Ovary (tissue), 9 donors: ENCODE data around the gene SLC12A3. TPM values are rescaled to one million over a fixed set of nuclear protein-coding genes. Genes with fewer than 3 reads are reported as not detected.
"Not testable (repeated sequence)": the region's sequence is repeated elsewhere in the genome, so short reads cannot be mapped to it uniquely, and the experiment has no call there.

Experiments
- DNase-seq, 5 donors: peaks; one replicate each; pipeline ENCODE4 v3.0.0-alpha.2; 2019 to 2020
- H3K27ac ChIP-seq, 2 donors: fragments of 200-600 bp; one replicate each; pipeline versions ENCODE4 v1.5.1 to v1.8.0; 2019 to 2022
- H3K27me3 ChIP-seq: fragments of 200-600 bp; one replicate; pipeline ENCODE4 v1.8.0; 2022
- H3K36me3 ChIP-seq: fragments of 200-600 bp; sonication (generic); one replicate; pipeline ENCODE4 v1.5.1; 2019
- H3K4me1 ChIP-seq: one replicate; pipeline ENCODE4 v1.8.1; 2013; ENCODE audit warnings: mild to moderate bottlenecking, moderate library complexity; ENCODE audit not compliant: insufficient read depth
- H3K4me3 ChIP-seq: fragments of 200-600 bp; sonication (generic); one replicate; pipeline ENCODE4 v1.5.1; 2017
- H3K9me3 ChIP-seq, 2 donors: fragments of 200-600 bp in 1 of 2; sonication (generic) in 1 of 2; one replicate each; pipeline versions ENCODE4 v1.5.1 to v1.8.1; 2013 to 2019; ENCODE audit warnings: mild to moderate bottlenecking in 1 of 2, moderate library complexity in 1 of 2
- EP300 ChIP-seq: sonication (generic); formaldehyde crosslinking; IDR thresholded peaks from one replicate; pipeline ENCODE4 v1.6.1; 2017; ENCODE audit warnings: antibody characterized with exemption
- POLR2A ChIP-seq: fragments of 450-650 bp; IDR thresholded peaks from one replicate; pipeline ENCODE4 v1.6.1; 2017; ENCODE audit warnings: antibody characterized with exemption, mild to moderate bottlenecking, moderate library complexity
- WGBS, 3 donors: extraction: QIAGEN DNeasy Blood & Tissue Kit in 1 of 3; methylation state at CpG; one replicate each; pipeline versions ENCODE4 v1.1.5 to v1.1.7; 2013 to 2017; 5-methylcytosine and 5-hydroxymethylcytosine counted together
- intact Hi-C, 4 donors: fragments of 100-400 bp; cut with DNase I; formaldehyde crosslinking; loops; one replicate each; pipeline versions ENCODE4 v1.11.0 to v1.15.1; 2022 to 2023
- polyA plus RNA-seq, 2 donors: library from polyadenylated mRNA; stranded (reverse); fragments of 200-250 nt in 1 of 2; fragments of 350-450 nt in 1 of 2; fragmentation: Illumina TruSeq in 1 of 2; extraction: RNeasy Lipid Tissue Mini Kit (QIAGEN cat#74804) in 1 of 2; gene quantifications; one replicate each; pipeline ENCODE4 v1.2.3, GENCODE V29; 2013 to 2014
- total RNA-seq, 7 donors: library from RNA; depleted of rRNA in 2 of 7; stranded (reverse); fragments of >200 nt in 2 of 7; fragmentation: NEBNext Ultra II Directional in 3 of 7; extraction: Animal tissue kit (Norgen Biotek cat#: 25700) in 3 of 7; gene quantifications; one replicate each; pipeline versions ENCODE4 v1.1.0 to v1.2.4, GENCODE V29; 2016 to 2023
- TF ChIP-seq, protein P1 (sequence below), 3 donors: fragments of 450-650 bp in 2 of 3; fragments of 200-600 bp in 1 of 3; IDR thresholded peaks; one replicate each; pipeline versions ENCODE4 v1.5.1 to v1.8.0; 2016 to 2022; ENCODE audit warnings: antibody characterized with exemption in 3 of 3, mild to moderate bottlenecking in 1 of 3
- donor health status: DM: no; HTN: no; CAD: no; lungs with moderate emphysema.
- donor health status: DM: no; HTN: no; CAD: no.
- donor health status: Bipolar disorder and iron deficiency.
- donor health status: DM: yes; HTN: yes; CAD: no.
- donor health status: DM: no; HTN: no; CAD: no.
- donor health status: DM: yes; HTN: yes; CAD: no.

Gene SLC12A3
- total and polyA plus RNA-seq, 9 donors, result 0.04 to 0.37 TPM; not detected in 7

- Histone ChIP-seq H3K9me3 (no peaks in the 10 kb centered on the region), H3K27ac (no peak overlapping the region), H3K4me3 (no peak overlapping the region), H3K27me3 (no peaks in the 10 kb centered on the region), H3K36me3 (no peaks in the 10 kb centered on the region), H3K4me1 (no peaks in the 10 kb centered on the region)
- intact Hi-C loops, result no loop called here
- DNase-seq, result no peak
- TF ChIP-seq EP300 (no peak), POLR2A (no peak)
- TF ChIP-seq, protein P1, sequence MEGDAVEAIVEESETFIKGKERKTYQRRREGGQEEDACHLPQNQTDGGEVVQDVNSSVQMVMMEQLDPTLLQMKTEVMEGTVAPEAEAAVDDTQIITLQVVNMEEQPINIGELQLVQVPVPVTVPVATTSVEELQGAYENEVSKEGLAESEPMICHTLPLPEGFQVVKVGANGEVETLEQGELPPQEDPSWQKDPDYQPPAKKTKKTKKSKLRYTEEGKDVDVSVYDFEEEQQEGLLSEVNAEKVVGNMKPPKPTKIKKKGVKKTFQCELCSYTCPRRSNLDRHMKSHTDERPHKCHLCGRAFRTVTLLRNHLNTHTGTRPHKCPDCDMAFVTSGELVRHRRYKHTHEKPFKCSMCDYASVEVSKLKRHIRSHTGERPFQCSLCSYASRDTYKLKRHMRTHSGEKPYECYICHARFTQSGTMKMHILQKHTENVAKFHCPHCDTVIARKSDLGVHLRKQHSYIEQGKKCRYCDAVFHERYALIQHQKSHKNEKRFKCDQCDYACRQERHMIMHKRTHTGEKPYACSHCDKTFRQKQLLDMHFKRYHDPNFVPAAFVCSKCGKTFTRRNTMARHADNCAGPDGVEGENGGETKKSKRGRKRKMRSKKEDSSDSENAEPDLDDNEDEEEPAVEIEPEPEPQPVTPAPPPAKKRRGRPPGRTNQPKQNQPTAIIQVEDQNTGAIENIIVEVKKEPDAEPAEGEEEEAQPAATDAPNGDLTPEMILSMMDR (IDR thresholded peaks at IDR 0.05), result no peak
- 93 to 95% (median 95%) methylated on average over 14 of the region's 14 CpGs for WGBS, 3 donors
Observed at GRCh38 chr16:56884026-56884582, 19.1 kb downstream of the SLC12A3 start.

DNA sequence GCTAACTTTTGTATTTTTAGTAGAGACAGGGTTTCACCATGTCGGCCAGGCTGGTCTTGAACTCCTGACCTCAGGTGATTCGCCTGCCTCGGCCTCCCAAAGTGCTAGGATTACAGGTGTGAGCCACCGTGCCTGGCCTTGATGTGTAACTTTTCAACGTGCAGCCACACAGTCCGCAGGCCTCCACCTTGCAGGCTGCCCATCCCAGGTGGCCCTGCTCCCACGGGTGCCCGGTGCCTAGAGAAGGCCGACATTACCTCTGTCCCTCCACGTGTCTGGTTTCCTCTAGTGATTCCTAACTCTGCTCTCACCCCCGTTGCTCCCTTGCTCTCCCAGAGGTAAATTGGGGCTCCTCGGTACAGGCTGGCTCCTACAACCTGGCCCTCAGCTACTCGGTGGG, 19.9 kb downstream of the SLC12A3 start:
- H3K4me1 ChIP-seq, H3K36me3 ChIP-seq, DNase-seq, H3K27ac ChIP-seq, H3K27me3 ChIP-seq, intact Hi-C loops, H3K9me3 ChIP-seq, H3K4me3 ChIP-seq: not testable (repeated sequence)
- 87 to 94% (median 90%) methylated on average over 13 of the region's 13 CpGs for WGBS, 3 donors

GRCh38 chr16:56885446-56886162, 20.6 kb downstream of the SLC12A3 start:
- DNase-seq, result no peak
- H3K4me1 ChIP-seq, result no peaks in the 10 kb centered on the region
- H3K9me3 ChIP-seq, result no peaks in the 10 kb centered on the region
- intact Hi-C loops, result no loop called here
- H3K36me3 ChIP-seq, result no peaks in the 10 kb centered on the region
- no peaks in the 10 kb centered on the region for H3K27me3 ChIP-seq
- H3K27ac ChIP-seq, result no peak overlapping the region
- TF ChIP-seq EP300 (no peak), POLR2A (no peak)
- TF ChIP-seq, protein P1 (IDR thresholded peaks at IDR 0.05), result no peak
- WGBS, 3 donors, result 82 to 83% (median 82%) methylated on average over 9 of the region's 9 CpGs
- H3K4me3 ChIP-seq, result no peak overlapping the region

DNA sequence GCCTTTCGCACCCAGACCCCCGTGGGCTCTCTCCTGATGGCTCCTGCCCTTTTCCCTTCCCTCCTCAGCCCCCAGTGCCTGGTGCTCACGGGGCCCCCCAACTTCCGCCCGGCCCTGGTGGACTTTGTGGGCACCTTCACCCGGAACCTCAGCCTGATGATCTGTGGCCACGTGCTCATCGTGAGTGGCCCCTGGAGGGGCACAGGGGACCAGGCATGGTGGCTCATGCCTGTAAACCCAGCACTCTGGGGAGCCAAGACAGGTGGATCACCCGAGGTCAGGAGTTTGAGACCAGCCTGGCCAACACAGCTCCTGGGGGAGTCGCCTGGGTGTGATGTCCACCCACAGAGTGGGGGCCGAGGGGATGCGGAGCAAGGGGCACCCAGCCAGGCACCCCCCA, 21.3 kb downstream of the SLC12A3 start:
- Histone ChIP-seq H3K9me3 (no peaks in the 10 kb centered on the region), H3K27ac (no peak overlapping the region), H3K4me1 (no peaks in the 10 kb centered on the region), H3K27me3 (no peaks in the 10 kb centered on the region), H3K4me3 (no peak overlapping the region), H3K36me3 (no peaks in the 10 kb centered on the region)
- TF ChIP-seq, protein P1 (IDR thresholded peaks at IDR 0.05), result no peak
- no peak for TF ChIP-seq EP300
- 83 to 90% (median 88%) methylated on average over 12 of the region's 12 CpGs for WGBS, 3 donors
- DNase-seq, result no peak
- intact Hi-C loops, result no loop called here

GRCh38 chr16:56886826-56887225, 21.8 kb downstream of the SLC12A3 start:
- Histone ChIP-seq H3K4me1 (no peaks in the 10 kb centered on the region), H3K36me3 (no peaks in the 10 kb centered on the region), H3K9me3 (no peaks in the 10 kb centered on the region), H3K27ac (no peak overlapping the region), H3K27me3 (no peaks in the 10 kb centered on the region), H3K4me3 (no peak overlapping the region)
- DNase-seq, result no peak
- intact Hi-C loops, result no loop called here
- TF ChIP-seq, protein P1 (IDR thresholded peaks at IDR 0.05), result no peak
- TF ChIP-seq EP300, result no peak
- no peak for TF ChIP-seq POLR2A
- 79 to 82% (median 79%) methylated on average over 9 of the region's 9 CpGs for WGBS, 3 donors
